DOHH2 (cell line): Measurements from ENCODE around the gene MPND.

ENCODE experiments used
- CTCF ChIP-seq: fragments of 200-600 bp; sonication (generic); IDR thresholded peaks from one replicate; pipeline ENCODE4 v1.5.1; 2014; ENCODE audit warnings: antibody characterized with exemption, mild to moderate bottlenecking, low read depth, low read length; ENCODE audit not compliant: poor library complexity, severe bottlenecking
- EZH2phosphoT487 ChIP-seq: fragments of 200-600 bp; sonication (generic); IDR thresholded peaks from 2 replicates; pipeline ENCODE4 v1.6.1; 2017; ENCODE audit warnings: borderline replicate concordance, mild to moderate bottlenecking, antibody characterized with exemption, low read length, moderate library complexity, mixed read lengths

- TF ChIP-seq CTCF (no peak), EZH2phosphoT487 (no peak)
Measured at GRCh38 chr19:4342314-4342614, 1.1 kb upstream of the MPND start.
